ENCODE results near the gene KCNK10. TPM values are rescaled to one million over a fixed set of nuclear protein-coding genes. Genes with fewer than 3 reads are reported as not detected.

The KCNK10 gene
- polyA plus RNA-seq, 1 of the 3 experiments (the other 2 are of a cell fraction) = not detected

DNA sequence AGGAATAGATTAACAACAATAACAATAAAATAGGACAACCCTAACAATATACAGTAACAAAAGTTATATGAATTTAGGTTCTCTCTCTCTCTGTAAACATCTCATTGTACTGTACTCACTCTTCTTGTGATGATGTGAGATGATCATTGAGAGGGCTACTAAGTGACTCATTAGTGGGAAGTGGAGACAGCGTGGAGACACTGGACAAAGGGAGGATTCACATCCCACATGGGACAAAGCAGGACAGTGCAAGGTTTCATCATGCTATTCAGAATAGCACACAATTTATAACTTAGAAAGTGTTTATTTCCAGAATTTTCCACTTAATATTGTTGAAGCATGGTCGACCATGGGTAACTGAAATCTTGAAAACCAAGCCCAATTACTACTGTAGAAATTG lies 36.4 kb upstream of the KCNK10 start:
- Histone ChIP-seq H3F3A (replicated peaks; ENCODE audit: insufficient read depth) (no peaks in the 10 kb centered on the region), H4K20me1 (ENCODE audit: insufficient read depth) (no peaks in the 10 kb centered on the region), H3K79me2 (ENCODE audit: insufficient read depth) (no peaks in the 10 kb centered on the region), H2AFZ (ENCODE audit: low read depth) (no peak overlapping the region), H3K9me3 (no peaks in the 10 kb centered on the region), H3K27ac (ENCODE audit: low read depth in 2 of 2, low read length in 1 of 2) (no peak overlapping the region), H3K36me3 (replicated peaks in 1 of 2; ENCODE audit: control insufficient read depth in 1 of 2, insufficient read depth in 2 of 2, low read length in 1 of 2) (no peaks in the 10 kb centered on the region), H3K9ac (no peak overlapping the region), H3K4me3 (ENCODE audit: low read depth in 2 of 2, low read length in 1 of 2) (no peak overlapping the region), H3K9me2 (no peaks in the 10 kb centered on the region), H3K4me2 (no peak overlapping the region), H3K4me1 (ENCODE audit: control insufficient read depth in 1 of 2, insufficient read depth in 2 of 2, low read depth in 1 of 2, low read length in 1 of 2) (no peaks in the 10 kb centered on the region), H3K27me3 (ENCODE audit: insufficient read depth) (no peaks in the 10 kb centered on the region)
- no peak for DNase-seq
- ChIA-PET POLR2A (no interaction called here), CTCF (interaction anchor here (1.5 to 3.4 kb wide), 3 partner anchors 170 to 345 kb away, joined by 3 to 15 read pairs (median 7); no protein-coding TSS in a partner anchor)
- 6% methylated on average over 2 of the region's 2 CpGs for WGBS (ENCODE audit: low lambda C conversion rate)
- TF ChIP-seq CHD2 (IDR thresholded peaks at IDR 0.05; ENCODE audit: low read length, partially characterized antibody) (no peak), RCOR1 (IDR thresholded peaks at IDR 0.05; ENCODE audit: low read length) (no peak), GABPA (IDR thresholded peaks at IDR 0.05; ENCODE audit: low read depth) (no peak), MXI1 (IDR thresholded peaks at IDR 0.05; ENCODE audit: low read depth, low read length) (no peak), EP300 (IDR thresholded peaks at IDR 0.05; ENCODE audit: borderline replicate concordance in 1 of 2, low read depth in 1 of 2, low read length in 1 of 2) (no peak), POLR2AphosphoS5 (IDR thresholded peaks at IDR 0.05; ENCODE audit: low read depth, low read length) (no peak)

DNA sequence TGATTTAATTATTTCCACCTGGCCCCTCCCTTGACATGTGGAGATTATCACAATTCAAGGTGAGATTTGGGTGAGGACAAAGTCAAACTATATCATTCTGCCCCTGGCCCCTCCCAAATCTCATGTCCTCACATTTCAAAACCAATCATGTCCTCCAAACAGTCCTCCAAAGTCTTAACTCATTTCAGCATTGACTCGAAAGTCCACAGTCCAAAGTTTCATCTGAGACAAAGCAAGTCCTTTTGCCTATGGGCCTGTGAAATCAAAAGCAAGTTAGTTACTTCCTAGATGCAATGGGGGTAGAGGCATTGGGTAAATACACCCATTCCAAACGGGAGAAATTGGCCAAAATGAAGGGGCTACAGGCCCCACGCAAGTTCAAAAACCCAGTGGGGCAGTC lies 31.3 kb upstream of the KCNK10 start:
- Histone ChIP-seq H2AFZ (ENCODE audit: low read depth) (no peak overlapping the region), H4K20me1 (ENCODE audit: insufficient read depth) (no peaks in the 10 kb centered on the region), H3K79me2 (ENCODE audit: insufficient read depth) (no peaks in the 10 kb centered on the region), H3K4me1 (ENCODE audit: control insufficient read depth in 1 of 2, insufficient read depth in 2 of 2, low read depth in 1 of 2, low read length in 1 of 2) (no peaks in the 10 kb centered on the region), H3K9ac (no peak overlapping the region), H3K27ac (ENCODE audit: low read depth in 2 of 2, low read length in 1 of 2) (no peak overlapping the region), H3K4me3 (ENCODE audit: low read depth in 2 of 2, low read length in 1 of 2) (no peak overlapping the region), H3K27me3 (ENCODE audit: insufficient read depth) (no peaks in the 10 kb centered on the region), H3K9me2 (no peaks in the 10 kb centered on the region), H3K9me3 (no peaks in the 10 kb centered on the region), H3K4me2 (no peak overlapping the region), H3F3A (replicated peaks; ENCODE audit: insufficient read depth) (no peaks in the 10 kb centered on the region), H3K36me3 (replicated peaks in 1 of 2; ENCODE audit: control insufficient read depth in 1 of 2, insufficient read depth in 2 of 2, low read length in 1 of 2) (no peaks in the 10 kb centered on the region)
- no peak for DNase-seq
- ChIA-PET CTCF (interaction anchor here (1.0 to 1.3 kb wide), 2 partner anchors 9 to 26 kb away, joined by 3 read pairs; no protein-coding TSS in a partner anchor), POLR2A (no interaction called here)
- 19% methylated on average over 3 of the region's 3 CpGs for WGBS (ENCODE audit: low lambda C conversion rate)
- TF ChIP-seq SMC3 (IDR thresholded peaks at IDR 0.05; ENCODE audit: low read depth, low read length) (no peak), RAD21 (IDR thresholded peaks at IDR 0.05; ENCODE audit: low read length) (no peak), RCOR1 (IDR thresholded peaks at IDR 0.05; ENCODE audit: low read length) (no peak), JUND (IDR thresholded peaks at IDR 0.05) (no peak), GATA2 (CRISPR knock-in tag; IDR thresholded peaks at IDR 0.05) (no peak), REST (IDR thresholded peaks at IDR 0.05; ENCODE audit: low read depth, low read length) (no peak), EP300 (IDR thresholded peaks at IDR 0.05; ENCODE audit: borderline replicate concordance in 1 of 2, low read depth in 1 of 2, low read length in 1 of 2) (no peak)
- TF ChIP-seq, protein P1, sequence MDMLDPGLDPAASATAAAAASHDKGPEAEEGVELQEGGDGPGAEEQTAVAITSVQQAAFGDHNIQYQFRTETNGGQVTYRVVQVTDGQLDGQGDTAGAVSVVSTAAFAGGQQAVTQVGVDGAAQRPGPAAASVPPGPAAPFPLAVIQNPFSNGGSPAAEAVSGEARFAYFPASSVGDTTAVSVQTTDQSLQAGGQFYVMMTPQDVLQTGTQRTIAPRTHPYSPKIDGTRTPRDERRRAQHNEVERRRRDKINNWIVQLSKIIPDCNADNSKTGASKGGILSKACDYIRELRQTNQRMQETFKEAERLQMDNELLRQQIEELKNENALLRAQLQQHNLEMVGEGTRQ (IDR thresholded peaks at IDR 0.05; ENCODE audit: borderline replicate concordance, low read depth, low read length) = no peak

All from SK-N-SH (cell line).